Mucosa of descending colon (tissue), 3 donors: ENCODE data around the gene TMEM185B. TPM values are rescaled to one million over a fixed set of nuclear protein-coding genes. Genes with fewer than 3 reads are reported as not detected.

ENCODE experiments used
- ATAC-seq: fragments of 200-7000 bp; cut with Tn5 transposase; one replicate; pipeline ENCODE4 v1.9.1; 2020; ENCODE audit warnings: mild to moderate bottlenecking, moderate library complexity
- DNase-seq, 3 donors: peaks; one replicate each; pipeline ENCODE4 v3.0.0-alpha.2; 2020
- H3K36me3 ChIP-seq: fragments of 200-600 bp; one replicate; pipeline ENCODE4 v1.8.0; 2021; ENCODE audit warnings: low read depth, mild to moderate bottlenecking
- H3K4me1 ChIP-seq: fragments of 200-600 bp; one replicate; pipeline ENCODE4 v1.8.0; 2021; ENCODE audit warnings: low read depth, mild to moderate bottlenecking
- H3K4me3 ChIP-seq: fragments of 200-600 bp; one replicate; pipeline ENCODE4 v1.8.0; 2021; ENCODE audit warnings: mild to moderate bottlenecking
- H3K9me3 ChIP-seq: fragments of 200-600 bp; one replicate; pipeline ENCODE4 v1.8.0; 2021; ENCODE audit warnings: mild to moderate bottlenecking
- CTCF ChIP-seq: fragments of 200-600 bp; IDR thresholded peaks from one replicate; pipeline ENCODE4 v1.8.0; 2022; ENCODE audit warnings: antibody characterized with exemption, mild to moderate bottlenecking
- intact Hi-C, 2 donors: fragments of 100-400 bp; cut with DNase I in 1 of 2; cut with micrococcal nuclease in 1 of 2; formaldehyde crosslinking; loops; one replicate each; pipeline versions ENCODE4 v1.11.0 to v1.11.1; 2022; cut with DNase I, micrococcal nuclease
- total RNA-seq, 3 donors: library from RNA; stranded (reverse); fragmentation: NEBNext Ultra II Directional in 2 of 3; extraction: Animal tissue kit (Norgen Biotek cat#: 25700) in 2 of 3; gene quantifications; one replicate each; pipeline versions ENCODE4 v1.2.1 to v1.2.4, GENCODE V29; 2021 to 2023
- donor health status: DM: no; HTN: no; CAD: no; lungs with moderate emphysema.
- donor health status: DM: no; HTN: no; CAD: no.
- donor health status: DM: no; HTN: yes; CAD: no.

TMEM185B gene
- total RNA-seq, 3 donors from 2014 or later: 13.6 to 19.0 (median 14.2) TPM

- Histone ChIP-seq H3K36me3 (no peaks in the 10 kb centered on the region), H3K4me3 (no peak overlapping the region), H3K9me3 (no peaks in the 10 kb centered on the region), H3K4me1 (peaks cover 35% of the 10 kb centered on the region)
- TF ChIP-seq CTCF: no peak
- intact Hi-C loops: no loop called here
- peak; percentile 78 for ATAC-seq
- peak in 1 of 3 donors; percentile 66 for DNase-seq
Measured at GRCh38 chr2:120231974-120232635, 8.9 kb upstream of the TMEM185B start.

GRCh38 chr2:120231564-120231973, 8.4 kb upstream of the TMEM185B start:
- DNase-seq: no peak
- no peak overlapping the region for H3K4me3 ChIP-seq
- no peak for TF ChIP-seq CTCF
- H3K9me3 ChIP-seq: no peaks in the 10 kb centered on the region
- H3K36me3 ChIP-seq: no peaks in the 10 kb centered on the region
- peaks cover 35% of the 10 kb centered on the region for H3K4me1 ChIP-seq
- intact Hi-C loops: no loop called here
- peak; percentile 12 for ATAC-seq

GRCh38 chr2:120230515-120231471, 7.6 kb upstream of the TMEM185B start:
- Histone ChIP-seq H3K4me1 (peaks cover 35% of the 10 kb centered on the region), H3K36me3 (no peaks in the 10 kb centered on the region), H3K9me3 (no peaks in the 10 kb centered on the region), H3K4me3 (no peak overlapping the region)
- TF ChIP-seq CTCF: no peak
- peak; percentile 62 for ATAC-seq
- intact Hi-C loops: no loop called here
- peak in 1 of 3 donors; percentile 57 for DNase-seq

- H3K4me3 ChIP-seq: no peak overlapping the region
- intact Hi-C loops: no loop called here
- H3K4me1 ChIP-seq: peaks cover 36% of the 10 kb centered on the region
- H3K36me3 ChIP-seq: no peaks in the 10 kb centered on the region
- TF ChIP-seq CTCF: no peak
- no peak for ATAC-seq
- H3K9me3 ChIP-seq: no peaks in the 10 kb centered on the region
- no peak for DNase-seq
Measured at GRCh38 chr2:120229341-120229740, 6.1 kb upstream of the TMEM185B start.

GRCh38 chr2:120228503-120228902, 5.3 kb upstream of the TMEM185B start:
- Histone ChIP-seq H3K36me3 (no peaks in the 10 kb centered on the region), H3K4me3 (no peak overlapping the region), H3K4me1 (peaks cover 44% of the 10 kb centered on the region), H3K9me3 (no peaks in the 10 kb centered on the region)
- no peak for DNase-seq
- no peak for TF ChIP-seq CTCF
- no peak for ATAC-seq
- intact Hi-C loops: no loop called here
